BLaER1 (cell line): ENCODE measurements around the gene DCAF4L1.

Experiments
- H3K27ac ChIP-seq: shearing (Covaris generic); formaldehyde crosslinking; 2 replicates; pipeline ENCODE4 v1.8.1; 2022
- H3K27me3 ChIP-seq: shearing (Covaris generic); formaldehyde crosslinking; 2 replicates; pipeline ENCODE4 v1.8.1; 2022
- H3K36me3 ChIP-seq: shearing (Covaris generic); formaldehyde crosslinking; 2 replicates; pipeline ENCODE4 v1.8.1; 2022
- H3K4me1 ChIP-seq: shearing (Covaris generic); formaldehyde crosslinking; 2 replicates; pipeline ENCODE4 v1.8.1; 2022
- H3K4me2 ChIP-seq: shearing (Covaris generic); formaldehyde crosslinking; 2 replicates; pipeline ENCODE4 v1.8.1; 2022
- H3K4me3 ChIP-seq: shearing (Covaris generic); formaldehyde crosslinking; 2 replicates; pipeline ENCODE4 v1.8.1; 2022
- H3K9ac ChIP-seq: shearing (Covaris generic); formaldehyde crosslinking; 2 replicates; pipeline ENCODE4 v1.8.1; 2022
- H3K9me3 ChIP-seq: shearing (Covaris generic); formaldehyde crosslinking; 2 replicates; pipeline ENCODE4 v1.8.1; 2022
- H4K20me1 ChIP-seq: shearing (Covaris generic); formaldehyde crosslinking; 2 replicates; pipeline ENCODE4 v1.8.1; 2022
- Cebpa-rat ChIP-seq: shearing (Covaris generic); IDR thresholded peaks from 2 replicates; pipeline ENCODE4 v1.8.1; 2022

The DCAF4L1 gene

DNA sequence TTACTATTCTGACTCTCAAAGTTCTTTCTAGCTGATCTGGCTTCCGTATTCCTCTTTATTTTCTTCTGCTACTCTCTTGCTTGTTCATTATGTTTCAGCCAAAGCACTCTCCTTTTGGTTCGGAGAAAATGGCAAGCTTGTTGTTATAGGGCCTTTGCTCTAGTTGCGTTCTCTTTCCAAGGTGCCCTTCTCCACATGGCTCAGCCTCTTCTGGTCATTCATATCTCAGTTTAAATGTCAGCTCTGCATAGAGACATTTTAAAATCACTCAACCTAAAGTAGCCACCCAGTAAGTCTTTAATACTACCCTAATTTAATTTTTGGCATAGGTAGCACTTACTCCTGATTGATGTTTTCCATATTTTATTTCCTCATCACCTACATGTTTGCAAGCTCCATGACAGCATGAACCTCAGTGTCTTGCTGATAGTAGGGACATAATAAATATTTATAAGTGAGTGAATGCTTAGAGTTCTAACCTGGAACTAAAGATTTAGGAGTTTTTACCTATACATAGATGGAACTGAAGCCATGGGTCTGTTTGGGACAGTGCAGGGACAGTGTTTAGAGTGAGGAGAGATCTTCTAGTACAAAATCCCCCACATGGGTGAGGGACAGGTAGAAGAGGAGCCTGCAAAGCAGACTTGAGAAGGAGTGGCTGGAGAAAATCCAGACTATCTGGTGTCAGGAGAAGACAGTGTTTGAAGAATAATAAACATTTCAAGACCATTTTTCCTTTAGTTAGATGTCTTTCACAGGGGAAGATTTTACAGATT, 26.6 kb downstream of the DCAF4L1 start:
- H3K4me2 ChIP-seq = no peak overlapping the region
- H3K36me3 ChIP-seq = peaks cover 63% of the 10 kb centered on the region
- no peak overlapping the region for H3K4me3 ChIP-seq
- no peaks in the 10 kb centered on the region for H3K4me1 ChIP-seq
- no peak overlapping the region for H3K27ac ChIP-seq
- no peaks in the 10 kb centered on the region for H3K9me3 ChIP-seq
- no peak overlapping the region for H3K9ac ChIP-seq
- peaks cover 15% of the 10 kb centered on the region; the same call in 1 of the 2 replicates for H4K20me1 ChIP-seq
- H3K27me3 ChIP-seq = no peaks in the 10 kb centered on the region
- TF ChIP-seq Cebpa-rat = no peak

DNA sequence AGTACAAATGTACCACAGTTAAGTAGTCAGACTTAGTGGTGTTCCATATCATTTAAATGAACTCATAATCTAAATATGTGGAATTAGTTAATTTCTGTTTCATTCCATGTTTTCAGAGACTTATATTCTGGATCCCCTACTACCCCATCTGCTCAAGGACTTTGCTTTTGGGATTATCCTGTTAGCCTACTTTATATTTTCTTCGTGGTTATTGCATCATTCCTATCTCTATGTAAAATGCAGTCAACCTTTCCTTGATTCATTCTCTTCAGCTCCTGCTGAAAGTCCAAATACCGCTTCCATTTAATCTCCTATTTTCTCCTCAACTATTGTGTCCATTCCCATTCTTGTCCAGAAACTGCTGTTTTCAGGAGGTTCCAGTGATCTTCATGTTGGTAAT, 33.9 kb downstream of the DCAF4L1 start:
- Histone ChIP-seq H4K20me1 (0 out of 2 replicates have a peak, but pooled peaks cover 15% of the 10 kb centered on the region), H3K9ac (no peak overlapping the region), H3K27ac (no peak overlapping the region), H3K36me3 (peaks cover 27% of the 10 kb centered on the region), H3K4me3 (no peak overlapping the region), H3K9me3 (no peaks in the 10 kb centered on the region), H3K4me2 (no peak overlapping the region), H3K4me1 (no peaks in the 10 kb centered on the region), H3K27me3 (no peaks in the 10 kb centered on the region)
- TF ChIP-seq Cebpa-rat = no peak

DNA sequence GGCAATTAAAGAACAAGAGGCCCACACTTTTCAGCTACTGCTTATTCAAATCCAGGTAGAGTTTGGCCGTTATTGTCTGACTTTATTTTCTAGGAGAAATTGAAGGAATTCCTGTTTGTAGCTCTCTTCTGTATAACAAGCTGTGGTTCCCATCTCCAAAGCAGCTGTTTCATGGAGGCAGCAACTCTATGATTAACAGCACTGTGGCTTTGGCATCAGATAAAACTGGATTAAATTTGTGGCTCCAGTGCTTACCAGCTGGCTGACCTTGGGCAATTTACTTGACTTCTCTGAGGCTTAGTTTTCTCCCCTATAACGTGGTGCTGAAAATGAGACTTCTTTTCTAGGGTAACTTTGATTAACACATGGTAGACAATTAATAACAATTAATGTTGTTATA, 36.9 kb downstream of the DCAF4L1 start:
- peaks cover 29% of the 10 kb centered on the region for H3K36me3 ChIP-seq
- H3K9ac ChIP-seq = no peak overlapping the region
- no peaks in the 10 kb centered on the region for H3K4me1 ChIP-seq

More for the DNA sequence above, 36.9 kb downstream of the DCAF4L1 start:
- Histone ChIP-seq H3K9me3 (peaks cover 4% of the 10 kb centered on the region; the same call in 1 of the 2 replicates), H3K27ac (no peak overlapping the region), H3K4me2 (no peak overlapping the region), H3K27me3 (no peaks in the 10 kb centered on the region), H4K20me1 (0 out of 2 replicates have a peak, but pooled peaks cover 15% of the 10 kb centered on the region), H3K4me3 (no peak overlapping the region)
- TF ChIP-seq Cebpa-rat = no peak
